ENCODE data around the gene XPR1.
"Not testable (repeated sequence)": the region's sequence is repeated elsewhere in the genome, so short reads cannot be mapped to it uniquely, and the experiment has no call there.

XPR1 gene

GRCh38 chr1:180644526-180645192 is 12.8 kb downstream of the XPR1 start:
- Histone ChIP-seq H3K79me2 (ENCODE audit: low read length) (peaks cover 3% of the 10 kb centered on the region; the same call in 1 of the 2 replicates), H4K20me1 (ENCODE audit: insufficient read depth, low read length) (no peaks in the 10 kb centered on the region; the same call in none of the 2 replicates), H3K4me3 (ENCODE audit: low read length) (no peak overlapping the region), H3K4me1 (ENCODE audit: low read length) (no peaks in the 10 kb centered on the region), H3K27ac (ENCODE audit: low read length) (no peak overlapping the region), H3K36me3 (replicated peaks; ENCODE audit: low read depth, low read length) (no peaks in the 10 kb centered on the region), H2AFZ (ENCODE audit: low read depth, low read length) (no peak overlapping the region), H3K4me2 (ENCODE audit: low read length) (no peak overlapping the region), H3K9me3 (ENCODE audit: insufficient read depth, low read length) (no peaks in the 10 kb centered on the region), H3K9ac (ENCODE audit: low read length) (no peak overlapping the region), H3K27me3 (ENCODE audit: low read depth, low read length) (no peaks in the 10 kb centered on the region)
- no peak for TF ChIP-seq CTCF (IDR thresholded peaks at IDR 0.05; ENCODE audit: low read depth, low read length)
- TF ChIP-seq EZH2phosphoT487 (IDR thresholded peaks at IDR 0.05; ENCODE audit: low read depth): no peak

- H3K4me2 ChIP-seq (ENCODE audit: low read length); H3K4me1 ChIP-seq (ENCODE audit: low read length); H3K4me3 ChIP-seq (ENCODE audit: low read length); H3K9me3 ChIP-seq (ENCODE audit: insufficient read depth, low read length); H4K20me1 ChIP-seq (ENCODE audit: insufficient read depth, low read length); H2AFZ ChIP-seq (ENCODE audit: low read depth, low read length); H3K27me3 ChIP-seq (ENCODE audit: low read depth, low read length); H3K27ac ChIP-seq (ENCODE audit: low read length); H3K9ac ChIP-seq (ENCODE audit: low read length); H3K36me3 ChIP-seq (replicated peaks; ENCODE audit: low read depth, low read length); H3K79me2 ChIP-seq (ENCODE audit: low read length): not testable (repeated sequence)
Observed at GRCh38 chr1:180645261-180645660, 13.4 kb downstream of the XPR1 start.

GRCh38 chr1:180646093-180646492 is 14.3 kb downstream of the XPR1 start:
- Histone ChIP-seq H3K4me3 (ENCODE audit: low read length) (no peak overlapping the region), H3K4me1 (ENCODE audit: low read length) (no peaks in the 10 kb centered on the region), H3K4me2 (ENCODE audit: low read length) (no peak overlapping the region), H3K27ac (ENCODE audit: low read length) (no peak overlapping the region), H3K9me3 (ENCODE audit: insufficient read depth, low read length) (no peaks in the 10 kb centered on the region), H3K27me3 (ENCODE audit: low read depth, low read length) (no peaks in the 10 kb centered on the region), H3K9ac (ENCODE audit: low read length) (no peak overlapping the region), H3K79me2 (ENCODE audit: low read length) (peaks cover 7% of the 10 kb centered on the region; the same call in 1 of the 2 replicates), H3K36me3 (replicated peaks; ENCODE audit: low read depth, low read length) (no peaks in the 10 kb centered on the region), H4K20me1 (ENCODE audit: insufficient read depth, low read length) (no peaks in the 10 kb centered on the region; the same call in none of the 2 replicates), H2AFZ (ENCODE audit: low read depth, low read length) (no peak overlapping the region)
- TF ChIP-seq CTCF (IDR thresholded peaks at IDR 0.05; ENCODE audit: low read depth, low read length): no peak
- no peak for TF ChIP-seq EZH2phosphoT487 (IDR thresholded peaks at IDR 0.05; ENCODE audit: low read depth)

GRCh38 chr1:180646547-180646946 is 14.7 kb downstream of the XPR1 start:
- Histone ChIP-seq H3K4me2 (ENCODE audit: low read length) (no peak overlapping the region), H3K27ac (ENCODE audit: low read length) (no peak overlapping the region), H3K36me3 (replicated peaks; ENCODE audit: low read depth, low read length) (no peaks in the 10 kb centered on the region), H3K79me2 (ENCODE audit: low read length) (peaks cover 7% of the 10 kb centered on the region; the same call in 1 of the 2 replicates), H3K9me3 (ENCODE audit: insufficient read depth, low read length) (no peaks in the 10 kb centered on the region), H3K4me3 (ENCODE audit: low read length) (no peak overlapping the region), H4K20me1 (ENCODE audit: insufficient read depth, low read length) (no peaks in the 10 kb centered on the region; the same call in none of the 2 replicates), H3K9ac (ENCODE audit: low read length) (no peak overlapping the region), H2AFZ (ENCODE audit: low read depth, low read length) (no peak overlapping the region), H3K27me3 (ENCODE audit: low read depth, low read length) (no peaks in the 10 kb centered on the region), H3K4me1 (ENCODE audit: low read length) (no peaks in the 10 kb centered on the region)
- TF ChIP-seq CTCF (IDR thresholded peaks at IDR 0.05; ENCODE audit: low read depth, low read length) (no peak), EZH2phosphoT487 (IDR thresholded peaks at IDR 0.05; ENCODE audit: low read depth) (no peak)
